NCI-H345 treated with DMSO at 0.1 percent for 48 hours (cell line): Measurements from ENCODE around the gene SLC6A5.
"Not testable (repeated sequence)": the region's sequence is repeated elsewhere in the genome, so short reads cannot be mapped to it uniquely, and the experiment has no call there.

Experiments
- DNase-seq: peaks from one replicate; lab custom pipeline; 2025; ENCODE audit not compliant: unreplicated experiment; lab: John Stamatoyannopoulos, UW

The SLC6A5 gene

GRCh38 chr11:20599221-20600019, at the start of gene SLC6A5:
TSS of gene SLC6A5 (plus strand) at chr11:20599608. CDS start at chr11:20599673, 65 bp downstream.
- DNase-seq = no peak

GRCh38 chr11:20551096-20551495, 48.3 kb upstream of the SLC6A5 start:
- DNase-seq = no peak

GRCh38 chr11:20555783-20556182, 43.6 kb upstream of the SLC6A5 start:
- DNase-seq = no peak

- not testable (repeated sequence) for DNase-seq
Observed at GRCh38 chr11:20556396-20556795, 43.0 kb upstream of the SLC6A5 start.

GRCh38 chr11:20558741-20559140, 40.7 kb upstream of the SLC6A5 start:
- DNase-seq = no peak

GRCh38 chr11:20559523-20560300, 39.7 kb upstream of the SLC6A5 start:
- no peak for DNase-seq

- DNase-seq = no peak
Observed at GRCh38 chr11:20561915-20562314, 37.5 kb upstream of the SLC6A5 start.

GRCh38 chr11:20563866-20564265, 35.5 kb upstream of the SLC6A5 start:
- DNase-seq = no peak

GRCh38 chr11:20564846-20565635, 34.4 kb upstream of the SLC6A5 start:
- no peak for DNase-seq

- DNase-seq = not testable (repeated sequence)
Observed at GRCh38 chr11:20566115-20566514, 33.3 kb upstream of the SLC6A5 start.

- DNase-seq = no peak
Observed at GRCh38 chr11:20566591-20567434, 32.6 kb upstream of the SLC6A5 start.

- DNase-seq = not testable (repeated sequence)
Observed at GRCh38 chr11:20579725-20580124, 19.7 kb upstream of the SLC6A5 start.

GRCh38 chr11:20583201-20583600, 16.2 kb upstream of the SLC6A5 start:
- no peak for DNase-seq

- no peak for DNase-seq
Observed at GRCh38 chr11:20584093-20584774, 15.2 kb upstream of the SLC6A5 start.

- no peak for DNase-seq
Observed at GRCh38 chr11:20589796-20590195, 9.6 kb upstream of the SLC6A5 start.

- no peak for DNase-seq
Observed at GRCh38 chr11:20590381-20590780, 9.0 kb upstream of the SLC6A5 start.

- no peak for DNase-seq
Observed at GRCh38 chr11:20592741-20593140, 6.7 kb upstream of the SLC6A5 start.

- DNase-seq = no peak
Observed at GRCh38 chr11:20594274-20595061, 4.9 kb upstream of the SLC6A5 start.

GRCh38 chr11:20595101-20595500, 4.3 kb upstream of the SLC6A5 start:
- DNase-seq = no peak
